ES-I3 (cell line): Measurements from ENCODE around the gene UXS1.

ENCODE experiments used
- H3K36me3 ChIP-seq: 2 replicates; pipeline ENCODE4 v1.6.1; 2013; ENCODE audit warnings: mild to moderate bottlenecking, low read length, control low read depth, moderate library complexity; ENCODE audit not compliant: insufficient read depth
- H3K4me1 ChIP-seq: 2 replicates; pipeline ENCODE4 v1.6.1; 2013; ENCODE audit warnings: mild to moderate bottlenecking, control low read depth, low read length; ENCODE audit not compliant: insufficient read depth
- H3K9ac ChIP-seq: 2 replicates; pipeline ENCODE4 v1.6.1; 2013; ENCODE audit warnings: low read depth, mild to moderate bottlenecking, low read length, moderate library complexity
- H3K9me3 ChIP-seq: 2 replicates; pipeline ENCODE4 v1.6.1; 2013; ENCODE audit warnings: mild to moderate bottlenecking, low read length, moderate library complexity; ENCODE audit not compliant: control insufficient read depth, insufficient read depth

The UXS1 gene

DNA sequence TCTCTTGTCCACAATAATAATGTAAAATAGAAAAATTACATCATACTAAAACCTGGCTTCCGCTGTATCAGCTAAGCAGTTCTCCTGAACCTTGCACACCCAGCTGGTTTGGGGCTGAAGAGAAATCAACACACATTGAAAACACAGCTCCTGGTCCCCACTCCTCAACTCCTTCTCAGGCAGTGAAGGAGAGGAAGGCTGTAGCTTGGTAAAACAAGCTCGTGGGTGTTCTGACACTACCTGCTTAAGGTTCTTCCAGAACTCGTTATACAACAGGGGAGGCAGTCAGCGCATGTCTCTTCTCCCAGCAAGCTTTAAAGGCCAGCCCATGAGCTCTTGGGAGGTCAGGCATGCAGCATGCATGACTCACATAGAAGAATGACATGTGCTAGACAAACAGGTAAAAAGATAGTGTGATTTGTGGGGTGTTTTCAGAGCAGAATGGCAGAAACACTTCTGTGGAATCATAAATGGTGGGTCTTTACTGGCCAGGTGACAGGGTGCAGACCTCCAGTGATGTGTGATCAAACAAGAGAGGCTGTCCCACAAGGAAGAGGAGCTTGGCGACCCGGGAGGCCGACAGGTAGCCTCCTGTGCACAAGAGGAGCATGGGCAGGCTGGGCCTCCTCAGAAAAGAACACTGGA lies 69.1 kb downstream of the UXS1 start:
- H3K36me3 ChIP-seq: 0 out of 2 replicates have a peak, but pooled peaks cover 4% of the 10 kb centered on the region

DNA sequence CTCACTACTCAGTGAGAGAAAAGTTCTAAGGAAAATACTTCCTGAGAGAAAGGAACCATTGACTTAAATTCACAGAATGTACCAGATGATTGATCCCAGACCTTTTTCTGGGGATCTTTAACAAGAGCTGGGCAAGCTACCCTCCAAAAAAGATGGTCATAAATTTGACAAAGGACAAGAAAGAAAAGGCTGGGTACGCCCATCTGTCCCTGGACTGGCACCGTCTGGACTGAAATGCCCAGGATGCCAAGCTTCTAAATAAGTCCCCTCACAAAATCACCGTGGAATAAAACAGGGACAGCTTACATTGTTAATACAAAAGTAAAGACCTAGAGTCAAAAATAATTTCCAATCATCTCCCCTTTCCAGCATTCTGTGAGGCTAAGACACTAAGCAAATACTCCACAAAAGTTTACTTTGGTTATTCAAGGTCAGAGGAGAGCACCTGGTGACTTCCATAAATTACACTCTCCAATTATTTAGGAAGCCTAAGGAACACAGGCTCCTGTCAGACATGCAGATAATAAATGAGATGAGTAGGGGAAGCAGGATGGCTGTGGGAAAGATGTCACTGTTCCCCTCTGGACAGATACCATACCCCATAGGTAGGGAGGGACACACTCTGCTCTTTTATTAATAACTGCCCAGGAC lies 69.9 kb downstream of the UXS1 start:
- no peak overlapping the region for H3K9ac ChIP-seq
- no peaks in the 10 kb centered on the region for H3K9me3 ChIP-seq
- H3K4me1 ChIP-seq: no peaks in the 10 kb centered on the region
- H3K36me3 ChIP-seq: 0 out of 2 replicates have a peak, but pooled peaks cover 4% of the 10 kb centered on the region

More for the DNA sequence above, 69.1 kb downstream of the UXS1 start:
- H3K4me1 ChIP-seq: peaks cover 1% of the 10 kb centered on the region; the same call in 1 of the 2 replicates
- no peaks in the 10 kb centered on the region for H3K9me3 ChIP-seq
- no peak overlapping the region for H3K9ac ChIP-seq

DNA sequence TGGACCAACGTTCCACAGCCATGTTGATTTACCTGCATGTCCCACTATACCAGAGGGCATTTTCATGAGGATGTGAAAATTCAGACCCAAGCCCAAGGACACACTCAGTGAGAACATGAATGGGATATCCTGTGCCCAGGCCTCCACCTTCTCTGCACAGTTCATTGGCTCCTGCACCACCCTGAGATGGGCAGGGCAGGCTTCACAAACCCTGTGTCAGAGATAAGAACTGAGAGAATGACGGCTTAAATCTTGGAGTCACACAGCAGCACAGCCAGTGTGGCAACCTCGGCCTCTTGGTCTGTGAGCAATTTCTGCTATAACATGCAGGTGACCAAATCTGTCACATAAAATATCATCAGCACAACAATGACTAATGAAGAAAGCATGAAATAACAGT lies 71.9 kb downstream of the UXS1 start:
- Histone ChIP-seq H3K9me3 (no peaks in the 10 kb centered on the region), H3K36me3 (peaks cover 5% of the 10 kb centered on the region), H3K4me1 (no peaks in the 10 kb centered on the region), H3K9ac (no peak overlapping the region)

DNA sequence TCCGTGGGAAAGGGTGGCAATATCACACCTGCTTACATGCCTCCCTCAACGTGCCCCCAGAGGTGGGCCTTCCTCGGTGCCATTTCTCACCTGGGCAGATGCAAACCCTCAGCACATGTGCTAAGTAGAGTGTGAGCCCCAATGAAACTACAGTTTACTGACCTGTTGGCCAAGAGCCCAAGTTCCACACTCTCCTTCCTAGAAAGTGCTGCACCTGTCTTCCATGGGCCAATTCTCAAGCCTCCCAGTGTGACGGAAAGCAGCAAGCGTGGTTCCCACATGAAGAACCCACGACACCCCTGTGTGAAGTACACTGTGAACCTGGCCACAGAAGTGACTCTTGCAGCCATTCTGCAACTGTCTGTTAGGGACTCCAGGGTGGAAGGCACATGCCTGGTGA lies 73.7 kb downstream of the UXS1 start:
- Histone ChIP-seq H3K4me1 (no peaks in the 10 kb centered on the region), H3K9me3 (no peaks in the 10 kb centered on the region), H3K9ac (no peak overlapping the region), H3K36me3 (peaks cover 8% of the 10 kb centered on the region)

DNA sequence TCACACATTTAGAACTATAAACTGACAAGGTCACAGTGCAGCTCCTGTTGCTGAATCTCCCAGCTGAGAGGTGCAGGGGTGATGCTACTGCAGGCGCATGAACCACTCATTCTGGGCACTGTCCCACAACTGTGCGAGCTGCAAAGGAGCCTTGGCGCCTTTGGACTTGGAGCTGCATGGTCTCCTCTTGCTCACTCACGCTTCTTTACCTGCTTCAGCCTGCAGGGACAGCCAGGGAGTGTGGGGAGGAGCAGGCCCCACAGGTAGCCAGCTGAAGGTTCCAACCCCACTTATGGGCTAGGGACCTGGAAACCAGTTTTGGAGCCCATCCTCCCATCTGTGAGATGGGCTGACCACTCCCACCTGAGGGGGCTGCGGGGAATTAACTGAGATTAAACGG lies 75.0 kb downstream of the UXS1 start:
- peaks cover 8% of the 10 kb centered on the region for H3K36me3 ChIP-seq
- no peaks in the 10 kb centered on the region for H3K9me3 ChIP-seq
- no peak overlapping the region for H3K9ac ChIP-seq
- H3K4me1 ChIP-seq: no peaks in the 10 kb centered on the region

DNA sequence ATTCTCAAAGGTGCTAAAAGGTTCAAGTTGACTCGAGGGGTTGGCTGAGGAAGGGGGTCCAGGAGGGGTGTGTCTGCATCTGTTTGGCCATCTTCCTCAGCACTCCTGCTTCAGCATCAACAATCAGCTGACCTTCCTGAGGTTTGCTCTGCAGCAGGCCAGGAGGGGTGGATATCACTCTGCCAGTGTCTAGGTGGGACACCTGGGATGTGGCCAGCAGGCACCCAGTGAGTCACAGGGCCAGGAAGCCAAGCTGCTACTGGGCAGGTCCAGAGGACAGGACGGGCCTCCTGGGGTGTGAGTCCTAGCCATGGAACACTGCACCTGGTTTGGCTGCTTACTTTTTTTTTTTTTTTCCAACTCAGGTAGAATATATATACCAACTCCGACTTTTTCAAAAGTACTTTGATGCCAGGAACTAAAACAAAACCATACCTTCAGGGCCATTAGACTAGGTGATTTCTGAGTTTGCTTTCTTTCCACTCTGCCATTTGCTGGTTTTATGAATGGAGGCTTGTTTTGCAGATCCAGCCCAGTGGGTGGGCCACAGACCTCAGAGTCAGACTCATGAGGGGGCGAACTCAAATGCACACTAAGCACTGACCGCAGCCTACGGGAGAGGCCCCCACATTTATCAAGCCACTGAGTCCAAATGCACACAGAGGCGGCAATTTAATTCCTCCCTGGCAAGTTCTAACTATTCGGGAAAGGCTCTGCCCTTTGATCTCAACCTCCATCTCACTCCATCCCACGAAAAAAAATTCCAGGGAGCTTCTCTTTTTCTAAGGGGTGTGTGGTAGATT lies 76.0 kb downstream of the UXS1 start:
- no peaks in the 10 kb centered on the region for H3K4me1 ChIP-seq
- H3K36me3 ChIP-seq: peaks cover 8% of the 10 kb centered on the region

DNA sequence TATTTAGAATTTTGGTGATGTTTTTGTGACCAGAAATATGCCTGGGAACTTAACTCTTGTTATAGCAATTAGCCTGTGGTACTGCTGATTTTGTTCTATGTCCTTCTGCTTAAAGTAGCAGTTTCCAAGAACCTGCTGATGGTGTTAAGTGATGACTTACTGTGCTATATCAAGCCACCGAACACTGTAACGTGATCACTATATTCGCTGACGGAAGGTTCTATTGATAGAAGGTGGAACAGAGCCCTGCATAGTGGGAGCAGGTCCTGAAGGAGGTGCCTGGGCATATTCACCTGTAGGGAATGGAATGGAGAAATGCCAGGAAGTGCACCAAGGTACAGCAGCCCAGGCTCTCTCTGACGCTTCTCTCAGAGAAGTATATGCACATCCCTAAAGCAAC lies 76.8 kb downstream of the UXS1 start:
- Histone ChIP-seq H3K36me3 (peaks cover 8% of the 10 kb centered on the region), H3K9ac (no peak overlapping the region), H3K9me3 (no peaks in the 10 kb centered on the region), H3K4me1 (no peaks in the 10 kb centered on the region)

More for the DNA sequence above, 76.0 kb downstream of the UXS1 start:
- H3K9me3 ChIP-seq: no peaks in the 10 kb centered on the region
- no peak overlapping the region for H3K9ac ChIP-seq

DNA sequence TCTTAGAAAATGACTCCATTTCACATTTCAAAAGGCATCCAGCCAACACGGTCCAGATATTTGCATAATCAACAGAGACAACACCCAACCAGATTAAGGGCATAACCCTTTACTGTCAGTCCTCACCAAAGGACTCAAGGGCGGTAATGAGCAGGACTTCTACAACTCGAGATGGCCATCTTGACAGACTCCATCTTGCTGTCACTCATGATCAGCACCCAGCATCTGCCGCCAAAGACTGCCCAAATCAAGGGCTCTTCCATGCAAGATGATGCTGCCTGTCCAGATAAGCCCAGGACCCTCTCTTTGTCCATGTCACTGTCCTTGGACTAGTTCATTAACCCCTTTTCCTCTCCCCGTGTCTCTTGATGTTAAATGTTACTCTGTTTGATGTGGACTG lies 77.9 kb downstream of the UXS1 start:
- H3K36me3 ChIP-seq: peaks cover 8% of the 10 kb centered on the region
- no peaks in the 10 kb centered on the region for H3K9me3 ChIP-seq
- H3K9ac ChIP-seq: no peak overlapping the region
- no peaks in the 10 kb centered on the region for H3K4me1 ChIP-seq

DNA sequence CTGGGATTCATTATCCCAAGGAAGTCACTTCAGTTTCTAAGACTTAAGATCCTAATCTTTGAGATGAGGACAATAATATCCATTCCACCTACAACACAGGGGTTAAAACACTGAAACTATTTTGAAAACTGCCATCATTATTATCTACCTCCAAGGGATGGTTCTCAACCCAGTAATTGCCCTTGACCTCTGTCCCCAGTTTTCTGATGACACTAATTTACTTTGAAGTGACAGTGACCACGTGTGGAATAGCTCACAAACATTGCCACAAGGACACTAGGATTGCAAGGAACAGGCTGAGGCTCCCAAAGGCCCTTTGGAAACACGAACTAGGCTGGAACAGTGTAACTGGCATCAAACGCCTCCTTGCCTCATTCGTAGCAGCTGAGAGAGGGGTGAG lies 78.4 kb downstream of the UXS1 start:
- Histone ChIP-seq H3K36me3 (peaks cover 8% of the 10 kb centered on the region), H3K9ac (no peak overlapping the region), H3K9me3 (no peaks in the 10 kb centered on the region), H3K4me1 (no peaks in the 10 kb centered on the region)

DNA sequence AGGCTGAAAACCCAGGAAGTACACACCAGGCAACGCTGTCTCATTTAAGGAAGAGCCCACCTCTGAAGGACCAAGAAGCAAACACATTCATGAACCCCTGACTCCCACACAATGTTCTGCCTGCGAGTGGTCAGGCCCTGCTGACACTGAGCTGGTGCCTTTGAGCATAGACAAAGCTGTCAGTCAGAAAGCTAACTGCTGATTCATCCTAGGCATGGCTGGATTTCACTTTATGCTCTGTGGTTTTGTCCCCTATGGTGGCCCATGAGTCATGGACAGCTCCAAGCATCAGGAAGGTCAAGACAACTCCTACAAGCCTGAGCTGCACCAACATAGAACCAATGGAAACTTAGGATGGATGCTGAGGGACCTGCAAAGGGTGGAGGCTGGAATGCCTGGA lies 78.9 kb downstream of the UXS1 start:
- Histone ChIP-seq H3K36me3 (peaks cover 10% of the 10 kb centered on the region), H3K9ac (no peak overlapping the region), H3K9me3 (no peaks in the 10 kb centered on the region), H3K4me1 (no peaks in the 10 kb centered on the region)

DNA sequence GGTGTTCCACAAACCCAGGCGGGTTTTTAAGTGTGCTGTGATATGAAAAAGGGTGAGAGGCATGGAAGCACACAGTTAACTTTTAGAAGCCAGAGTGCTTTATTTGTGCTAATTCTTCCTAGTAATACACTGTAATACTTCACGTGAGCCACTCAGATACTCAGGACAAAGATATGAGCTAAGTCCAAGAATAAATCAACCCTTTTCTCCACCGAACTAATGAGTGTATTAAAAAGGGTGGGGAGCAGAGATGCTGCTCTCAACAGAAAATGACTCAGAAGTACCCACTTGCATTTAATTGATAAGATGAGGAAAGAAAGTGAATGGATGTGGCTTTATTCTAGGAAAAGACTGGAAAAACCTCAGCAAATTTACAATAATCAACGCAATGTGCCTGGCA lies 79.9 kb downstream of the UXS1 start:
- peaks cover 15% of the 10 kb centered on the region for H3K36me3 ChIP-seq
- H3K9ac ChIP-seq: no peak overlapping the region
- H3K9me3 ChIP-seq: no peaks in the 10 kb centered on the region
- H3K4me1 ChIP-seq: no peaks in the 10 kb centered on the region

DNA sequence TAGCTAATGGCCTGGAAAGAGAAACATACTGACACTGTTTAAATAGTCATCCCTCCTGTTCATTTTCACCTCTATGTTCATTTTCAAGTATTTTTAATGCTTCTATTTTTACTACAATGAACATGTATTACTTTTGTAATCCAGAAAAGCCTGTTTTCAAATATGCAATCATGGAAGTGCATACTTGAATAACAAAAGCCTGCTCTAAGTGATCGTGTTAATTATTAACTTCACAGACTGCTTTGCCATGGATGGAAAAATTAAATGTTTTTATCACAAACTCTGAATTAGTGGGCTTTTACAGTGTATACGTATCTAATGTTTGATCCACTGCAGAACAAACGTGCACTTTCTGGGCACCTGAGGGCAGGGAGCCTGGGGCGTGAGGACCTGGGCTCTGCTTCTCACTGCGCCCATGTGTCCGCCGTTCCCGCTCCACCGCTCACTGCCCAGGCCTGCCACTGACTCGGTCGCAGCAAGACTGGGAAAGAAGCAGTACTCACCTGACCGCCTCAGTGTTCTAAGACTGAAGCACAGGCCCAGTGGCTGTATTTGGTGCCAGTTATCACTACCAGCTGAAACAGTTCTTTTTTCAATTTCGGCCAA lies 80.6 kb downstream of the UXS1 start:
- Histone ChIP-seq H3K9me3 (no peaks in the 10 kb centered on the region), H3K9ac (no peak overlapping the region), H3K4me1 (no peaks in the 10 kb centered on the region), H3K36me3 (peaks cover 19% of the 10 kb centered on the region)

DNA sequence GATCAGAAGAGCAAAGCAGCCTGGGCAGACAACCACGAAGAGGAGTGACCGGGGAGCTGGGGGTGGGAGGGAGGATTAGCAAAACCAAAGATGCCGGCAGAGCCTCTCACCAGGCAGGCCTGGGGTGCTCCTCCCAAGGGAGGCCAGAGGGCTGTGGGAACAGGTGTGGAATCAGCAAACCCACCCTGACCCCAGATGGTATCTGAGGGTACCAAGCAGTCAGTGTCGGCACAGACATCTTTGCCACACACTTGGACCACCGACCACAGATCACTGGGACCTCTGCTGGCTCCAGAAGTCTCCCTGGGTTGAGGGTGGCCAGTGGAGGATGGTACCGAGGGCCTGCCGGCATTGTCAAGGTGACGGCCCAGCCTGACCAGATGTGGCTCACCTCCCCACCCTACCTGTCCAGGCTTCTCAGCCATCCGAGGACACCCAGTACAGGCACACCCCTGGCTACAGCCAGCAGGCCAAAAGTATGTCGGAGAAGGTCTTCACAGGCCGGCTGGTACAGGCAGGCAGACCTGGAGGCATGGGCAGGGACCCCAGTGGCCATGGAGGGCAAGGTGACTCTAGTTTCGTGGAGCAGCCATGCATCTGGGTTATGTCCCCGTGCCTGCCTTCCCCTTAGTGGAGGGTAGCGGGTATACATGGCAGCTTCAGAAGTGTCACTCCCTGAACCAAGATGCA lies 82.1 kb downstream of the UXS1 start:
- H3K9ac ChIP-seq: no peak overlapping the region
- peaks cover 16% of the 10 kb centered on the region for H3K36me3 ChIP-seq
- H3K9me3 ChIP-seq: no peaks in the 10 kb centered on the region
- no peaks in the 10 kb centered on the region for H3K4me1 ChIP-seq
